Left forelimb (tissue), 1 donor: ENCODE results near the gene YES1.
"Not testable (repeated sequence)": the region's sequence is repeated elsewhere in the genome, so short reads cannot be mapped to it uniquely, and the experiment has no call there.

ENCODE experiments used
- DNase-seq: peaks from one replicate; pipeline ENCODE4 v3.0.0-alpha.2; 2018; ENCODE audit warnings: low spot score

Gene YES1

DNA sequence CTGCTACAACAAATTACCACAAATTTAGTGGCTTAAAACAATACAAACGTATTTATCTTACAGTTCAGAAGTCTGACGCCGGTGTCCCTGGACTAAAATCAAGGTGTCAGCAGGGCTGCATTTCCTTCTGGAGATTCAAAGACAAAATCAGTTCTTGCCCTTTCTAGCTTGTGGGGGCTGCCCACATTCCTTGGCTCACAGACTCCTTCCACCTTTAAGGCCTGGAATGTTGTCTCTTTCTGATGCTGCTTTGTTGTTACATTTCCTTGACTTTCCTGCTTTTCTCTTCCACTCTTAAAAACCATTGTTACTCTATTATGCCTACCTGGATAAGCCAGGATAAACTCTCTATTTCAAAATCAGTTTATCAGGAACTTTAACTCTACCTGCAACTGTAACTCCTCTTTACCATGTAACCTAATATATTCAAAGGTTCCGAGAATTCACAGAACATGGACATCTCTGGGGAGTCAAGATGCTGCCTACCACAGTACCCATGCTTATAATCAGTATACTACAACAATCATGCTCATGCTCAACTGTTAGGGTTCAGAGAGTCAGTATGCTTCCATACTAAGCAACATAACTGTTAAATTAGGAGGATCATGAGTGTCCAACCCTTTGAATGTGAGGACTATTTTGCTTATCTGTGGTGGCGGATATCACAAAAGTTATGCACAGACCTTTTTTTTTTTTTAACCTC, 27.4 kb downstream of the YES1 start:
- DNase-seq: no peak

DNA sequence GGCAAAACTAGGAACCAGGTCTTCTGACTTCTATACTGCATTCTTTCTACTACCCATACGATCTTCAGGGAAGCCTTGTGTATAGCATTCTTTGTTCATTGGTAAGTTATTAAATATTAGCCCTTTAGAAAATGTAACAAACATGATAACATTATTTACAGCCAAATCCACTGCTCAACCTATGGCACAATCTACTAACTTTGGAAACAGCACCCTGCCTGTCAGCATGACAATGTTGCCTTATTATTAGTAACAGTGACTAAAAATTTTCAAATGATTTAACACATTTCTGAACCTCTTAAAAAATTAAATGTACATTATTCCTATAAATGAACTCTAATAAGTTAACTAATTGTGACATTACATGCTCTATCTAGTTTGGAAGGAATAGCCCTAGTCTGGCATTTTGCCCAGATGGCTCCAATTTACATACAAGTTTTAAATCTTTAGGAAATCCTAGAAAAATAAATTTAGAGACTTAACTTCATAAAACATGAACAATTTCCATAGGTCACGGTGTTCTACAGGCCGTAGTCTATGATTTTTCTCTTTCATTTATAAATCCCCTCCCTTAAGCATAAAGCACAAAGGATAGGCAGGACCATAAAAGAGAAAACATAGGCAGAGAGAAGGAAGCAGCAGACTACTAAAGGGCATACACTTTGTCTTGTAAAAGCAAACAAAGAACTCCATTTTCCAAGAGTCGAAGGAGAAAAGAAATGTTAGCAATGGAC, 33.7 kb downstream of the YES1 start:
- DNase-seq: no peak

GRCh38 chr18:777021-777420, 35.0 kb downstream of the YES1 start:
- no peak for DNase-seq

DNA sequence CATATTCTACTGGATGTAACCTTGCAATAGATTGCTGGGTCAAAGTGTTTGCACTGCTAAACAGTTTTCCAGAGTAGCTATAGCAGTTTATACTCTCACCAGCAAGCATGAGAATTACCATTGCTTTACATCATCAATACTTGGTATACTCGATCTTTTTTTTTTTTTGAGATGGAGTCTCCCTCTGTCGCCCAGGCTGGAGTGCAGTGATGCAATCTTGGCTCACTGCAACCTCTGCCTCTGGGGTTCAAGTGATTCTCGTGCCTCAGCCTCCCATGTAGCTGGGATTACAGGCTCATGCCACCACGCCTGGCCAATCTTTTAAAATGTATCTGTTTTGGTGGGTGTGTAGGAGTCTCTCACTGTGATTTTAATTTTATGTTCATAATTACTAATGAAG, 36.0 kb downstream of the YES1 start:
- not testable (repeated sequence) for DNase-seq

DNA sequence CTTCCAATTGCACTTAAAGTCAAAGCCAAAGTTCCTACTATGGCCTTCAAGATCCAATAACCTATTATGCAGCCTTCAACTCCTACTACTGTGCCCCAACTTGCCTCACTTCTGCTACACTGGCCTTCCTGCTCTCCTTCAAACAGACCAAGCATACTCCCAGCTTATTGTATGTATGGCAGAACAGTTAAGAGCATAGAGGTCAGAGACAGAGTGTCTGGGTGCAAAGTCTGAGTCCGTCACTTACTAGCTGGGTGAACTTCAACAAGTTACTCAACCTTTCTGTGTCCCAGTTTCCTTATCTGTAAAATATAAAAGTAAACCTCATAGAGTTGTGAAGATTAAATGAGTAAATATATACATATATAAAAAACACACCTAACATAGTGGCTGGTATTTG, 37.2 kb downstream of the YES1 start:
- no peak for DNase-seq

GRCh38 chr18:773980-774624, 37.9 kb downstream of the YES1 start:
- no peak for DNase-seq

- DNase-seq: no peak
These were observed 41.5 kb downstream of the YES1 start for GRCh38 chr18:770583-770961.

DNA sequence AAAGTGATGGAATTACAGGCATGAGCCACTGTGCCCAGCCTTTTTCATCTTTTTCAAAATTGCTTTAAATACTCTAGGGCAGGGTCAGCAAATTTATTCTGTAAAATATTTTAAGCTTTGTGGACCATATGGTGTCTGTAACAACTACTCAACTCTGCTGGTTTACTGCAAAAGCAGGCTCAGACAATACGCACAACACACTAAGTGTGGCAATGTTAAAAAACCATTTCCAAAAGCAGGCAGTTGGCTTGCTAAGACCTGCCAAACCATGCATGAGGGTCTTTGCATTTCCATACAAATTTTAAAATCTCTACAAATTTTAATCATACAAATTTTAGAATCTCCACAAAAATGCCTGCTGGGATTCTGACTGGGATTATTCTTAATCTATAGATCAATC, 44.1 kb downstream of the YES1 start:
- DNase-seq: no peak

- DNase-seq: no peak
These were observed 44.8 kb downstream of the YES1 start for GRCh38 chr18:767084-767882.

DNA sequence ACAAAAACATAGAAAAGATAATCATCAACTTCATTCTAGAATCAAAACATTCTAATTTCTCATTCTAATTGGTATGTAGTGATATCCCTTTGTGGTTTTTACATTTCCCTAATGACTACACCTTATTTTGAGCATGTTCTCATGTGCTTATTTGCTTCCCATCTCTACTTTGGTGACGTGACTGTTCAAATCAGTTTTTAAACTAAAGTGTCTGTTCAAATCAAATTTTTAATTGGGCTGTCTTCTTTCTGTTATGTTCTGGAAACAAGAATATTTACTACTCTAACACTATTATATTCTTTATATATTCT, 45.5 kb downstream of the YES1 start:
- no peak for DNase-seq

GRCh38 chr18:765764-766549, 46.1 kb downstream of the YES1 start:
- no peak for DNase-seq

GRCh38 chr18:759864-760263, 52.2 kb downstream of the YES1 start:
- DNase-seq: not testable (repeated sequence)

DNA sequence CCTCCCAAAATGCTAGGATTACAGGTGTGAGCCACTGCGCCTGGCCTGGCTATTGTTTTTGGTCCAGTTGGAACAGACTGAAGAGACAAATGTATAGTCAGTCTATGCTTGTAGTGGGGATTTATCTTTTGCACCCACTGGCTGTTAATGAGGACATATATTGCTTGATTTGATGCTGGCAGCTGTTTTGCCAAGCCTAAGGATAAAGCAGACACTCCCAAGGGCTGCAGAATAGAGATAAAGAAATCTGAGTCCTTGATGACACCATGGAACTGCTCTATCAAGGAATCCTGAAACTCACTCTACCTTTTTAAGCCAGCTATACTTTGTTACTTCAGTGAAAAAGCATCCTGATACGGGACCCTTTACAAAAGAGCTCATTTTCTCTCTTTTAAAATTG, 56.5 kb downstream of the YES1 start:
- DNase-seq: no peak

GRCh38 chr18:754656-755055, 57.4 kb downstream of the YES1 start:
- DNase-seq: no peak

DNA sequence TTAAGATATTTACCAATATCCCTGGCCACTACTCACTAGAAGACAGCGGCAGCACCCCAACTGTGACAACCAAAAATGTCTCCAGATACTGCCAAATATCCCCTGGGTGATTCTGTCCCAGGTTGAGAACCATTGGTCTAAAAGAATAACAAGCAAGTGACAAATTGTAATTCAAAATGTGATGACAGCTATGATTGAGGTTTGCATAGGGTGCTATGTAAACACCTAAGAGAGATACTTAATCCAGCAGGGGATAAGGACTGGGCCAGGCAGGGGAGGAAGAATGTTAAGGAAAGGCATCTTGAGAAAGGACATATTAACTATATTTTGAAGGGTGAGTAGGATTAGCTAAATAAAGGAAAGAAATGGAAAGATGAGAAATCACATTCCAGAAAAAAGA, 61.6 kb downstream of the YES1 start:
- DNase-seq: no peak

GRCh38 chr18:744832-745597, 67.0 kb downstream of the YES1 start:
- no peak for DNase-seq

DNA sequence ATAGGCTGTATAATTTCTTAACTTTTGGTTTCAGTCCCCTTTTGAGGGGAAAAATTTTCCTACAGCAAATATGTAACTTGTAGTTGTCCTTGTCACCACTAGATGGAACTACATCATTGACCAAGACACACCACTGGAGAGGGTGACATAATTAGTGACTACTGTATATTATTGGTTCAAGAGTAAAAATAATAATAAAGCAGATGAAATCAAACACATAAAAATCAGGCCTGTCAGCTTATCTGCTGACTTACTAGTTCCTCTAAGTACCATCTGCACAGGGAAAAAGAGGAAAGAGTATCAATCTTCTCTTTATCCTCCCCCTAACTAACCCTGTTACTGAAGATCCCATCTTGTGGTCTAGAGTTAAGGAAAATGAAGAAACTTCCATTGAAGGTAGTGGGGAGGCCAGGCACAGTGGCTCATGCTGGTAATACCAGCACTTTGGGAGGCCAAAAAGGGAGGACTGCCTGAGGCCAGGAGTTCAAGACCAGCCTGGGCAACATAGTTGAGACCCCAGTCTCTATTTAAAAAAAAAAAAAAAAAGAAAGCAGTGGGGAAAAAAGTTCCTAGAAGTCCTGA, 70.0 kb downstream of the YES1 start:
- no peak for DNase-seq

GRCh38 chr18:732371-732770, 79.7 kb downstream of the YES1 start:
- DNase-seq: no peak

- no peak for DNase-seq
These were observed 80.9 kb downstream of the YES1 start for GRCh38 chr18:731185-731584.

DNA sequence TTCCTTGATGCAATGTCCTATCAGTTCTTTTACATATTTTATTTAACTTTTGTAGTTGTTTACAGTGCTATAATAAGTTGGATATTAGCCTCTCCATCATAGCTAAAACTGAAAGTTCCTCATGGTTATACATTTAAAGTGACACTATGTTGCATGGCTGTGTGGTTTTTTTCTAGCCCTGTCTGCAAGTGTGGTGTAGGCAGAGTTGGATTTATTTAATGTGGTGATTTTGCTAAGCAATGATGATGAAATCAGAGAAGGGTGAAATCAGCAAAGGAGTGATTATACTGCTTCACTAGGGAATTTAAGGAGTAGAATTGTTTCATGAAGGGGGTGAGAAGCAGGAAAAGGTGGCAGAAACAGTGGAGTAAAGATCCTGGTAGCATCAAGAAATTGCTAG, 81.3 kb downstream of the YES1 start:
- DNase-seq: no peak

DNA sequence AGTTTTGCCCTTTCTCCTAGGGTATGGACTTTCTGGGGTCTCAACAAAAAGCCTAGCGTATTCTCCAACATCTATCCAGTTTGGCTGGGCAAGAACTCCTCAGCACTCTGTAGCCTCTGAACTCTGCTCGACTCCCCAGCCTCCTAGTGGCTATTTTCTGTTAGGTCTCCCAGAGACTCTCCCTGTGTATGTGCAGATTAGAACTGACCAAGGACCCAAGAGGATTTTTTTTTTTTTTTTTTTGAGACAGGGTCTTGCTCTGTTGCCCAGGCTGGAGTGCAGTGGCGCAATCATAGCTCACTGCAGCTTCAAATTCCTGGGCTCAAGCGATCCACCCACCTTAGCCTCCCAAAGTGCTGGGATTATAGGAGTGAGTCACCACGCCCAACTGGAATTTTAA, 81.9 kb downstream of the YES1 start:
- DNase-seq: not testable (repeated sequence)
